T47D (cell line): ENCODE measurements around the gene XRCC3.

Experiments used
- DNase-seq, 2 experiments: peaks; one replicate each; pipeline versions ENCODE4 v3.0.0 to v3.0.0-alpha.2; 2011 to 2012; ENCODE audit warnings: low read depth in 1 of 2, low spot score in 1 of 2
- JUND ChIP-seq: IDR thresholded peaks from 2 replicates; pipeline ENCODE4 v1.6.1; 2012; ENCODE audit warnings: low read depth
- in situ Hi-C: cut with HindIII; loops from 2 replicates; pipeline ENCODE4 v1.10.0; 2016; ENCODE audit warnings: low sequenced_read_pairs, low pct_unique_long_range_greater_than_20kb

Gene XRCC3

GRCh38 chr14:103715052-103716000, at the start of gene XRCC3, which contains the start of gene ZFYVE21:
XRCC3 (minus strand) TSS chr14:103715451; CDS start chr14:103711087, 4,364 bp downstream.
ZFYVE21 (plus strand) TSS chr14:103715810; CDS start chr14:103715842, 32 bp downstream.
- DNase-seq: peak; percentile 100
- in situ Hi-C loops: no loop called here
- no peak for TF ChIP-seq JUND

- DNase-seq: no peak
- TF ChIP-seq JUND: no peak
- in situ Hi-C loops: no loop called here
Measured at GRCh38 chr14:103763730-103764488, 48.7 kb upstream of the XRCC3 start.

- no peak for TF ChIP-seq JUND
- DNase-seq: no peak
- in situ Hi-C loops: no loop called here
Measured at GRCh38 chr14:103762541-103762940, 47.3 kb upstream of the XRCC3 start.

- no peak for TF ChIP-seq JUND
- DNase-seq: no peak
- in situ Hi-C loops: no loop called here
Measured at GRCh38 chr14:103762036-103762435, 46.8 kb upstream of the XRCC3 start.

GRCh38 chr14:103758059-103758776, 43.0 kb upstream of the XRCC3 start:
- no peak for DNase-seq
- TF ChIP-seq JUND: no peak
- in situ Hi-C loops: no loop called here

- in situ Hi-C loops: no loop called here
- no peak for TF ChIP-seq JUND
- DNase-seq: no peak
Measured at GRCh38 chr14:103755060-103755459, 39.8 kb upstream of the XRCC3 start.

GRCh38 chr14:103753774-103754173, 38.5 kb upstream of the XRCC3 start:
- in situ Hi-C loops: no loop called here
- no peak for TF ChIP-seq JUND
- no peak for DNase-seq

- in situ Hi-C loops: no loop called here
- DNase-seq: no peak
- TF ChIP-seq JUND: no peak
Measured at GRCh38 chr14:103749860-103750259, 34.6 kb upstream of the XRCC3 start.

- in situ Hi-C loops: no loop called here
- DNase-seq: no peak
- no peak for TF ChIP-seq JUND
Measured at GRCh38 chr14:103749452-103749851, 34.2 kb upstream of the XRCC3 start.

- in situ Hi-C loops: no loop called here
Measured at GRCh38 chr14:103748534-103748857, 33.2 kb upstream of the XRCC3 start.

GRCh38 chr14:103746701-103747100, 31.4 kb upstream of the XRCC3 start:
- in situ Hi-C loops: no loop called here
- TF ChIP-seq JUND: no peak
- no peak for DNase-seq

More at GRCh38 chr14:103748534-103748857, 33.2 kb upstream of the XRCC3 start:
- no peak for TF ChIP-seq JUND
- no peak for DNase-seq

GRCh38 chr14:103745424-103745823, 30.2 kb upstream of the XRCC3 start:
- no peak for DNase-seq
- no peak for TF ChIP-seq JUND
- in situ Hi-C loops: no loop called here
